ENCODE results near the gene DGCR2.

- TF ChIP-seq CTCF (IDR thresholded peaks at IDR 0.05) (no peak), POLR2A (IDR thresholded peaks at IDR 0.05) (no peak)
These were observed 14.7 kb upstream of the DGCR2 start for GRCh38 chr22:19136915-19137314.
